ENCODE measurements around the gene MAML3.

Gene MAML3

GRCh38 chr4:139886798-139887197, 267.2 kb downstream of the MAML3 start:
- no peaks in the 10 kb centered on the region for H3K9me3 Mint-ChIP-seq
- no peak overlapping the region for H3K27ac Mint-ChIP-seq
- H3K4me1 Mint-ChIP-seq (ENCODE audit: low read depth), result peaks cover 16% of the 10 kb centered on the region
- H3K27me3 Mint-ChIP-seq, result no peaks in the 10 kb centered on the region
- DNase-seq, result no peak
- H3K4me3 Mint-ChIP-seq, result no peak overlapping the region
- H3K36me3 Mint-ChIP-seq (ENCODE audit: low read depth), result peaks cover 4% of the 10 kb centered on the region

GRCh38 chr4:139884438-139884837, 269.5 kb downstream of the MAML3 start:
- Mint-ChIP-seq H3K36me3 (ENCODE audit: low read depth) (no peaks in the 10 kb centered on the region), H3K4me1 (ENCODE audit: low read depth) (peaks cover 9% of the 10 kb centered on the region), H3K9me3 (no peaks in the 10 kb centered on the region), H3K27ac (peak overlapping the region; percentile 1), H3K4me3 (no peak overlapping the region), H3K27me3 (no peaks in the 10 kb centered on the region)
- DNase-seq, result no peak

DNA sequence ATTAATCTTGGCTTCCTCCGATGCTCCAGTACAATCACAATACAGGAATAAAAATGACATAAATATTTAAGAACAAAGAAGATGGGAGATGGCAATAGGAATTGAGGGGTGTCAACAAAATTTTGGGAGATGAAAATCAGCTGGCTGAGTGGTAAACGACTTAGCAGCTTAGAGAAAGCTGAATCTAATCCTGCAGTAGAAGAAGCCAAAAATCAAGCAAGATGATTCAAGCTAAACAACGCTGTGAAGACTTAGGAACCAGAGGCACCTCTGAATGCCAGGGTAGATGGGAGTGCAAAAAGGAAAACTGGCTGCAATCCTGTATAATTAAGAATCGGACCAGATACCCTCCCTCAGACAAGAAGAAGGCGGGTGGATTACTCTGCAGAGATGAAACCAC, 273.1 kb downstream of the MAML3 start:
- no peaks in the 10 kb centered on the region for H3K27me3 Mint-ChIP-seq
- H3K36me3 Mint-ChIP-seq (ENCODE audit: low read depth), result no peaks in the 10 kb centered on the region
- H3K4me1 Mint-ChIP-seq (ENCODE audit: low read depth), result peaks cover 7% of the 10 kb centered on the region
- DNase-seq, result no peak
- H3K4me3 Mint-ChIP-seq, result no peak overlapping the region
- no peaks in the 10 kb centered on the region for H3K9me3 Mint-ChIP-seq
- H3K27ac Mint-ChIP-seq, result no peak overlapping the region

- H3K4me3 Mint-ChIP-seq, result no peak overlapping the region
- no peaks in the 10 kb centered on the region for H3K9me3 Mint-ChIP-seq
- H3K27ac Mint-ChIP-seq, result no peak overlapping the region
- H3K27me3 Mint-ChIP-seq, result no peaks in the 10 kb centered on the region
- no peaks in the 10 kb centered on the region for H3K36me3 Mint-ChIP-seq (ENCODE audit: low read depth)
- DNase-seq, result no peak
- H3K4me1 Mint-ChIP-seq (ENCODE audit: low read depth), result peaks cover 12% of the 10 kb centered on the region
Measured at GRCh38 chr4:139878050-139878449, 275.9 kb downstream of the MAML3 start.

GRCh38 chr4:139876337-139876941, 277.5 kb downstream of the MAML3 start:
- no peaks in the 10 kb centered on the region for H3K36me3 Mint-ChIP-seq (ENCODE audit: low read depth)
- no peak overlapping the region for H3K27ac Mint-ChIP-seq
- no peak overlapping the region for H3K4me3 Mint-ChIP-seq
- H3K4me1 Mint-ChIP-seq (ENCODE audit: low read depth), result peaks cover 17% of the 10 kb centered on the region
- no peaks in the 10 kb centered on the region for H3K27me3 Mint-ChIP-seq
- DNase-seq, result no peak
- no peaks in the 10 kb centered on the region for H3K9me3 Mint-ChIP-seq

DNA sequence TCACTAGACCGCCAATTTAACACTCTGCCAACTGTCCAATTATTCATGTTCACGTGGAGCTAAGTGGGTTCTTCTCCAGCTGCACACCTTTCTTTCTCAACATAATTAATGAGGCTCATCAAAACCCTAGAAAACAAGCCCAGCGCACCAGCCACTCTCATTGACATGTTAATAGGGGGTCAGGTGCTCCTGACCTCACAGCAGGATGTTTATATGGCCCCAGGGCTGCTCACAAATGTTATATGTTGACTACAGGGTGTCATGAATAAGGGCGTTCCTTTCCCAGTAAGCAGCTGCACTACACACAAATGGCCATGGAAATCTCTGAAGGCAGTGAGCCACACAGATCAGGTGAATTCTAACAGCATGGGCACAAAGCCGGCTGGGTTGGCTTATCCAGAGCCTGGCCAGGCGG, 278.6 kb downstream of the MAML3 start:
- H3K36me3 Mint-ChIP-seq (ENCODE audit: low read depth), result no peaks in the 10 kb centered on the region
- peaks cover 17% of the 10 kb centered on the region for H3K4me1 Mint-ChIP-seq (ENCODE audit: low read depth)
- no peak for DNase-seq
- no peaks in the 10 kb centered on the region for H3K27me3 Mint-ChIP-seq
- H3K9me3 Mint-ChIP-seq, result no peaks in the 10 kb centered on the region
- no peak overlapping the region for H3K27ac Mint-ChIP-seq
- no peak overlapping the region for H3K4me3 Mint-ChIP-seq

DNA sequence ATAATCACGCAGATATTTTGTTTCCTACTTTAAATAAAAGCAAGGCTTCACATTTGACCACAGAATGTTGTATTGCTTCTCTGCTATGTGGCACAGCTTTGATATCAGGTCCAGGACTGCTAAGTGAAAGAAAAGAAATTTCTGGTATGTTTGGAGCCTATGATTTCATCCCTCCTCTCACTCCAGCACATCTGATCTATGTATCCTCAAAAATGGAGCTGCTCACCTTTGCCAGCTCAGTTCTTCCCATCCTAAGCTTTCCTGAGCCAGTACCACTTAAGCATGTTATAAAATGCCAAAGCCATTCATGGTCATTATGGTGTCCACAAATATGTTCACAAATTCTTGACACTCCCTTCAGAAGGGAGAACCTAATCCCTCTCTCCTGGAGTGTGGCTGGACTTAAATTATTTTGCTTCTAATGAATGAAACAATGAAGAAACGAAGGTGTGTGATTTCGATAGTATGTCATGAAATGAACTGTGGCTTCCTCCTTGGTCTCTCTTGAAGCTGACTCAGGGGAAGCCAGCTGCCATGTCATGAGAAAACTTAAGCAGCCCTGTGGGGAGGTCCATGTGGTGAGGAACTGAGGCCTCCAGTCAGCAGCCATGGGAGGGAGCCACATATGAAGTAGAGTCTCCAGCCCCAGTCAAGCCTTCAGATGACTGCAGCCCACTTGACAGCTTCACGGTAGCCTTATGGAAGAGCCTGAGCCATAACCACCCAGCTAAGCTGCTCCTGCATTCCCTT, 280.7 kb downstream of the MAML3 start:
- H3K4me1 Mint-ChIP-seq (ENCODE audit: low read depth), result peaks cover 17% of the 10 kb centered on the region
- H3K9me3 Mint-ChIP-seq, result no peaks in the 10 kb centered on the region
- no peak for DNase-seq
- no peaks in the 10 kb centered on the region for H3K27me3 Mint-ChIP-seq
- H3K4me3 Mint-ChIP-seq, result no peak overlapping the region
- no peaks in the 10 kb centered on the region for H3K36me3 Mint-ChIP-seq (ENCODE audit: low read depth)
- H3K27ac Mint-ChIP-seq, result no peak overlapping the region

- peak overlapping the region; percentile 37 for H3K27ac Mint-ChIP-seq
- no peak overlapping the region for H3K4me3 Mint-ChIP-seq
- H3K9me3 Mint-ChIP-seq, result no peaks in the 10 kb centered on the region
- no peaks in the 10 kb centered on the region for H3K36me3 Mint-ChIP-seq (ENCODE audit: low read depth)
- H3K4me1 Mint-ChIP-seq (ENCODE audit: low read depth), result peaks cover 17% of the 10 kb centered on the region
- DNase-seq, result no peak
- no peaks in the 10 kb centered on the region for H3K27me3 Mint-ChIP-seq
Measured at GRCh38 chr4:139872274-139872673, 281.7 kb downstream of the MAML3 start.

GRCh38 chr4:139869810-139870209, 284.2 kb downstream of the MAML3 start:
- Mint-ChIP-seq H3K4me1 (ENCODE audit: low read depth) (peaks cover 10% of the 10 kb centered on the region), H3K27ac (no peak overlapping the region), H3K27me3 (no peaks in the 10 kb centered on the region), H3K36me3 (ENCODE audit: low read depth) (no peaks in the 10 kb centered on the region), H3K4me3 (no peak overlapping the region), H3K9me3 (no peaks in the 10 kb centered on the region)
- DNase-seq, result no peak

- no peak overlapping the region for H3K27ac Mint-ChIP-seq
- no peak for DNase-seq
- peaks cover 4% of the 10 kb centered on the region for H3K27me3 Mint-ChIP-seq
- H3K4me3 Mint-ChIP-seq, result no peak overlapping the region
- H3K4me1 Mint-ChIP-seq (ENCODE audit: low read depth), result no peaks in the 10 kb centered on the region
- H3K36me3 Mint-ChIP-seq (ENCODE audit: low read depth), result no peaks in the 10 kb centered on the region
- no peaks in the 10 kb centered on the region for H3K9me3 Mint-ChIP-seq
Measured at GRCh38 chr4:139866276-139866962, 287.6 kb downstream of the MAML3 start.

- DNase-seq, result no peak
- H3K27ac Mint-ChIP-seq, result no peak overlapping the region
- peaks cover 5% of the 10 kb centered on the region for H3K27me3 Mint-ChIP-seq
- no peak overlapping the region for H3K4me3 Mint-ChIP-seq
- H3K4me1 Mint-ChIP-seq (ENCODE audit: low read depth), result peaks cover 4% of the 10 kb centered on the region
- no peaks in the 10 kb centered on the region for H3K9me3 Mint-ChIP-seq
- no peaks in the 10 kb centered on the region for H3K36me3 Mint-ChIP-seq (ENCODE audit: low read depth)
Measured at GRCh38 chr4:139865537-139865936, 288.4 kb downstream of the MAML3 start.

GRCh38 chr4:139863531-139863930, 290.5 kb downstream of the MAML3 start:
- Mint-ChIP-seq H3K27me3 (peaks cover 7% of the 10 kb centered on the region), H3K9me3 (no peaks in the 10 kb centered on the region)

DNA sequence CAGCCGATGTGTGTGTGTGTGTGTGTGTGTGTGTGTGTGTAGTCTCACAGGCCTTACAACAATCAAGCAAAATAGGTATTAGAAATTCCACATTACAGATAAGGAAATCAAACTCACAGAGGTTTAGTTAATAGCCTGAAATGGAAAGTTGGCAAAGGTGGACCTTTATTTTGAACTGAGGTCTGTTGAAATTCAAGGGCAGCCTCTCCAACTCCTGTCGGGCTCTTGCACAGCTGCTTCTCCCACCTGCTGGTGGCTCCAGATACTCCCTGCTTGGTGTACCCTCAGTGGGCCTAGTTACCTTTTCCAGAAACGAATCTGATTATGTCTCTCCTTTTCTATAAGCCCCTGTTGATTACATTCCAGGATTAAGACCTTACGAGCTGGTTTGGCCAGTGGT, 292.5 kb downstream of the MAML3 start:
- Mint-ChIP-seq H3K4me1 (ENCODE audit: low read depth) (peaks cover 36% of the 10 kb centered on the region), H3K4me3 (no peak overlapping the region), H3K27me3 (peaks cover 13% of the 10 kb centered on the region), H3K36me3 (ENCODE audit: low read depth) (no peaks in the 10 kb centered on the region), H3K9me3 (no peaks in the 10 kb centered on the region), H3K27ac (no peak overlapping the region)
- DNase-seq, result no peak

More at GRCh38 chr4:139863531-139863930, 290.5 kb downstream of the MAML3 start:
- Mint-ChIP-seq H3K4me3 (no peak overlapping the region), H3K4me1 (ENCODE audit: low read depth) (peaks cover 18% of the 10 kb centered on the region), H3K27ac (no peak overlapping the region), H3K36me3 (ENCODE audit: low read depth) (no peaks in the 10 kb centered on the region)
- no peak for DNase-seq

DNA sequence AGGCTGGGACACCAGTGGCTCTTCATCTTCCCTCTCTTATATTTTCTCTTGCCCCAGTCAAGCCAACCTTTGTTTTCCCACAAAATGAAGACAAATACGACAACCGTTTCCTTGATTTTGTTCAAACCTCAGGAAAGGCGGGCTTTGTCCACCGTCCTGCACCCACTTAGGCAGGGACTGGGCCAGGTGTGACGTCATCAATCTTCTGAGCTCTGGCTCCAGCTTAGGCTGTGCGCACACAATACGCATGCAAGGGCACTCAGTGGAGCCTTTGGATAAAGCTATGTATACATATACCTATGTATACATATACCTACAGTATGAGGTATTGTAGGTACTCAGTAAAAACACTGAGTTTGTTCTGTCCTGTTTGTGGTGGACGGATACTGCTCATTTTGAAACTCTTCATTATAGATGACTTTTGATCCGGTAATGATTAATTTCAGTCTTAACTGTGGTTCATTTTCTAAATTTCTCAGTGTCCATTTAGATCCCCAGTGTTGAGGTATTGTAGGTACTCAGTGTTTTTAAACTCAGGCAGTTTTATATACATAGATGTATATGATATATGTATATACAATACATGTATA, 293.5 kb downstream of the MAML3 start:
- Mint-ChIP-seq H3K27me3 (peaks cover 21% of the 10 kb centered on the region), H3K4me1 (ENCODE audit: low read depth) (peaks cover 39% of the 10 kb centered on the region), H3K36me3 (ENCODE audit: low read depth) (no peaks in the 10 kb centered on the region), H3K9me3 (no peaks in the 10 kb centered on the region), H3K27ac (peak overlapping the region; percentile 44), H3K4me3 (no peak overlapping the region)
- DNase-seq, result no peak

- Mint-ChIP-seq H3K4me1 (ENCODE audit: low read depth) (peaks cover 39% of the 10 kb centered on the region), H3K27ac (no peak overlapping the region), H3K4me3 (no peak overlapping the region), H3K9me3 (no peaks in the 10 kb centered on the region), H3K27me3 (peaks cover 23% of the 10 kb centered on the region), H3K36me3 (ENCODE audit: low read depth) (no peaks in the 10 kb centered on the region)
- DNase-seq, result no peak
Measured at GRCh38 chr4:139859876-139860275, 294.1 kb downstream of the MAML3 start.
